LNCaP clone FGC (cell line): Measurements from ENCODE around the gene ARMC9.

Experiments
- DNase-seq: peaks from one replicate; pipeline ENCODE4 v3.0.0-alpha.2; 2011; ENCODE audit warnings: low read depth
- H3K4me3 ChIP-seq: 2 replicates; pipeline ENCODE4 v1.5.1; 2011; ENCODE audit warnings: mild to moderate bottlenecking, low read depth, low read length, control low read depth
- CTCF ChIP-seq: IDR thresholded peaks from 2 replicates; pipeline ENCODE4 v1.5.1; 2012; ENCODE audit warnings: mild to moderate bottlenecking; ENCODE audit not compliant: control insufficient read depth, insufficient read depth; ENCODE audit errors: extremely low read depth

ARMC9 gene

GRCh38 chr2:231361701-231362554 is 163.5 kb downstream of the ARMC9 start:
- no peak for TF ChIP-seq CTCF
- H3K4me3 ChIP-seq: no peak overlapping the region
- DNase-seq: no peak

DNA sequence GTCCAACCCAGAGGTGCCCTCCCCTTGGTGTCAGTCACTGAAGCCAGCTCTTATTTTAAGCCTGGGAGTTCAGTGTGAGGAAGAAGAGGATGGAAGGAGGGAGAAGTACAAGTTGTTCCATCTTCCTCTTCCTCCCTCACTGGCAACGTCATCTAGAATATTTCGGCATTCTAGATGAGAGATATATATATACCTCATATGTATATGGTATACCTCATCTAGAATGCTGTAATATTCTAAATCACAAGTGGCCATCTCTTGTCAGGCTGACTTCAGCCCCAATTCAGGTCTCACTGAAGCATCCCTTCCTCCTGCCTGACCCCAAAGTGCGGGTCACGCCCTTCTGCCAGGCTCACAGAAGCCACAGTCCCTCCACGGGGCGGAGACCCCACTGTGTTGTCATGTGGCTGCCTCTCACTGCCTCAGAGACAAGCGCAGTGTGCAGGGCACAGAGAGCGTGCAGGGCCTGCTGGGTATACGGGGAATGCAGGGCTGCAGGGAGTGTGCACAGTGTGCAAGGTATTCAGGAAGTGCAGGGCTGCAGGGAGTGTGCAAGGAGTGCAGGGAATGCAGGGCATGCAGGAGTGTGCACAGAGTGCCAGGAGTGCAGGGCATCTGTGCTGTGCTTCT is 164.2 kb downstream of the ARMC9 start:
- no peak overlapping the region for H3K4me3 ChIP-seq
- no peak for DNase-seq
- no peak for TF ChIP-seq CTCF

DNA sequence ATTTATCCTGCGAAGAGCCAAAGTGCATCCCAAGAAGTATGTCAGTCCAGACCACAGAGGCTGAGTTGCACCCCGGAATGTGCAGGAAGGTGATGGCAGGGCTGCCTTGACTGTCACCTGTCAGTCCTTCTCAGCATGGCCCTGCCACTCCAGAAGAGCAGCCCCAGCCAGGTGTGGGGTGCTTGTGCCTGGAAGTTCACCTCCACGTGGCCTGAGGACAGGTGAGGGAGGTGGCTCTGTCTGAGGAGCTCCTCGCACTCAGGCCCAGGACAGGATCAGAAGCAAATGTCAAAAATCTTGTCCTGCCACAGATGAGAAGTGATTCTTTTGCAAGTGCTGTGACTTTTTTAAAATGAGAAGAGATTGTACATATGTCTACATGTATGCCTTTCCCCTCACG is 165.6 kb downstream of the ARMC9 start:
- H3K4me3 ChIP-seq: no peak overlapping the region
- DNase-seq: no peak
- TF ChIP-seq CTCF: no peak

GRCh38 chr2:231364961-231365810 is 166.8 kb downstream of the ARMC9 start:
- no peak for TF ChIP-seq CTCF
- peak; percentile 54 for DNase-seq
- no peak overlapping the region for H3K4me3 ChIP-seq

GRCh38 chr2:231367178-231367577 is 168.7 kb downstream of the ARMC9 start:
- TF ChIP-seq CTCF: no peak
- DNase-seq: no peak
- no peak overlapping the region for H3K4me3 ChIP-seq

DNA sequence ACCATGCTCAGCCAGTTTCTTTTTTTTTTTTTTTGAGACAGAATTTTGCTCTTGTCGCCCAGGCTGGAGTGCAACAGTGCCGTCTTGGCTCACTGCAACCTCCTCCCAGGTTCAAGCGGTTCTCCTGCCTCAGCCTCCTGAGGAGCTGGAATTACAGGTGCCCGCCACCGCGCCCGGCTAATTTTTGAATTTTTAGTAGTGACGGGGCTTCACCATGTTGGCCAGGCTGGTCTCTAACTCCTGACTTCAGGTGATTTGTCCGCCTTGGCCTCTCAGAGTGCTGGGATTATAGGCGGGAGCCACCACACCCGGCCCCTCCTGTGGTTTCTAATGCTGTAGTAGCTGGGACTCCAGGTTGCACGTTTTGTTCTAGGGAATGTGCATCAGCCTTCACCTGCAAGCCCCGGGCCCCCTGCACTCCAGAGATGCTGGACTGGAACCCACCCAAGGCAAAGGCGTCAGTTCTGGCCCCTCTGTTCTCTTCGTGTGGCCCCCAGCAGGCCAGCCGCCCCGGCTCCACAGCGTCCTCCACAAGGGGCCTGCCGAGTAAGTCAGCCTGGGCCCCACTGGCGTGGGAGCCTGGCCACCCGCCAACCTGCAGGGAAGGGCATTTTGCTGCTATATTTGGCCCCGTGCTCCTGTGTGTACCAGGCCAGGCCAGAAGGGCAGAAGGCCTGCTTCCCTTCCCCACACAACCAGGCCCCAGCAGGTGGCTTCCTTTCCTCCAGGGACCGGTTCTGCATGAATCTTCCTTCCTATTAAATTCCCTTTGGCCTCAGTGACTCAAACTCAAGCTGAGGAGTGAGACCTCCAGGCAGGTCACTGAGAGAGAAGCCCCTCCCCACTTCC is 171.4 kb downstream of the ARMC9 start:
- peak; percentile 37 for DNase-seq
- TF ChIP-seq CTCF: 0 out of 2 replicates have a peak, but pooled peaks have one; percentile 11
- no peak overlapping the region for H3K4me3 ChIP-seq
